T1000 (cell line): ENCODE data around the gene FANCG.

Source experiments
- DNase-seq: peaks from one replicate; lab custom pipeline; 2025; ENCODE audit warnings: mixed read lengths; lab: John Stamatoyannopoulos, UW

Gene FANCG

DNA sequence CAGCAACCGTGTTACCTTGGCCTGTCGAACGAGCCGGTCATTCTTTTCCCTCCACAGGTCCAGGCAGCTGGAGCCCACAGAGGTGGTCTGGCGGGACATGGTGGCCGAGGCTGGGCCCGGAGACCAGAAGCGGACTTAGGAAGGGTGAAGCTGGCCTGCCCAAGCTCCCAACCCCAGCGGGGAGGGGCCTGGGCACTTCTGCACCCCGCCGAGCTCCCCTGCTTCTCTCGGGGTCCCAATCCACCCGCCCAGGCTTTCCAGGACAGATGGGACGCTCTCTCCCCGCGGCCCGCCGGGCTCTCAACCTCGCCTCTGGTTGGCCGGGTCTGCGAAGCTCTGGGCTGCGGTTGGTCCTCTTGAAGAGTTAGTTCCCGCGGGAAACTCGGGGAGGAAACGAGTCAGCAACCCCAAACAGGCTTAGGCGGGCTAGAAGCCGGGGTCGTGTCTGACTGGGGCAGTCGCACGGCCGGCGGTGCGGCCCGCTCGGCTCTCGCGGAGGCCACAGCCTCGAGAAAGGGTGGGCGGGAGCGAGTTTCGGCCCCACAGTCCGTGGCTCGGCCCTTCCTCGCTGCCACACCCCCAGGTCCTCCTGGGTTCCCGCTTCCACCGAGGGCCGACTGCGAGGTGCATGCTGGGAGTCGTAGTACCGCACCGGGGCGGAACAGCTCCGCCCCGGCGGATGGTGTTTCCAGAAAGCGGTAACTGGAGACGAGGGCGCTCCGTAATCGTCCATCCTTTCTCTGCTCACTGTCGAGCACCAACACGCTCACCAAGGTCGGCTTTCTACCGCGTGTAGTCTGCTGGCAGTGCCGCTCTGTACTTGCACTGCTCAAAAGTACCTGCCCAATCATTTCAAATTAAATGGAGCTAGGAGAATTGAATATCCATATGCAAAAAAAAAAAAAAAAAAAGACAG lies at the start of gene FANCG:
Gene FANCG, minus strand, starts transcription at position 517 of the 916 bp plus-strand sequence. Its CDS starts 418 bp downstream, at position 99.
- peak; percentile 86 for DNase-seq

DNA sequence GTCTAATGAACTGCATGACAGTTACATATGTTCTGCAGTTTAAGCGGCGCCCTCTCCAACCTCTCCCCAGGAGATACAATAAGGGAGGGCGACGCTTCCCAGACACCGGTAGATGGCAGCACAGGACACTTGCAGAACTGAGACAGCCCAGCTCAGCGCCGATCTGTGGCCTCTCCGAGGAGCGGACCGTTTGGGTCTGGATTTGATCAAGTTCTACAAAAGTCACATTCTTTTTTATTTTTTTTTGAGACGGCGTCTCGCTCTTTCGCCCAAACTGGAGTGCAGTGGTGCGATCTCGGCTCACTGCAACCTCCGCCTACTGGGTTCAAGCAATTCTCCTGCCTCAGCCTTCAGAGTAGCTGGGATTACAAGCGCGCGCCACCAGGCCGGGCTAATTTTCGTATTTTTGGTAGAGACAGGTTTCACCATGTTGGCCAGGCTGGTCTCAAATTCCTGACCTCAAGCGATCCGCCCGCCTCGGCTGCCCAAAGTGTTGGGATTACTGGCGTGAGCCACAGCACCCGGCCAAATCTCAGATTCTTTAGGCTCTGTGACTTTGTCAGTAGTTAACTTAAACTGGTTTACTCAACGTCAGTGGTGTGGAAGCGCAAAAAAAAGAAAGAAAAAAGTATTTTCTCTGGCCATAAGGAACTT lies 37.3 kb upstream of the FANCG start:
- peak; percentile 53 for DNase-seq

DNA sequence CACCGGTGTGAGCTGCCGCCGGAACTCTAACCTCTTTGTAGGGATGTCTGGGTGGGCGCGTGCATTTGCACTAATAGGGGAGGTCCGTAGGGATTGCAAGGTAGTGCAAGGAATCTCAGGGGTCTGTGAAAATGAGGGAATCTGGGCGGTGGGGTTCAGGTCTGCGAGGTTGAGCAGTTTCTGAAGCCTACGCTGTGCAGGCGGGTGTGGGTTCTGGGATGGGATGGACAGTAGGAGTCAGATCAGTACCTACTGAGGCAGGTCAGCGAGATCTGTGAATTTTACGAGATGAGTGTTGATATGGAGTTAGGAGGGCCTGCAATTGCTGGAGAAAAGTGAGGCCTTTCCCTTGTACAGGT lies 36.8 kb upstream of the FANCG start:
- DNase-seq: no peak

DNA sequence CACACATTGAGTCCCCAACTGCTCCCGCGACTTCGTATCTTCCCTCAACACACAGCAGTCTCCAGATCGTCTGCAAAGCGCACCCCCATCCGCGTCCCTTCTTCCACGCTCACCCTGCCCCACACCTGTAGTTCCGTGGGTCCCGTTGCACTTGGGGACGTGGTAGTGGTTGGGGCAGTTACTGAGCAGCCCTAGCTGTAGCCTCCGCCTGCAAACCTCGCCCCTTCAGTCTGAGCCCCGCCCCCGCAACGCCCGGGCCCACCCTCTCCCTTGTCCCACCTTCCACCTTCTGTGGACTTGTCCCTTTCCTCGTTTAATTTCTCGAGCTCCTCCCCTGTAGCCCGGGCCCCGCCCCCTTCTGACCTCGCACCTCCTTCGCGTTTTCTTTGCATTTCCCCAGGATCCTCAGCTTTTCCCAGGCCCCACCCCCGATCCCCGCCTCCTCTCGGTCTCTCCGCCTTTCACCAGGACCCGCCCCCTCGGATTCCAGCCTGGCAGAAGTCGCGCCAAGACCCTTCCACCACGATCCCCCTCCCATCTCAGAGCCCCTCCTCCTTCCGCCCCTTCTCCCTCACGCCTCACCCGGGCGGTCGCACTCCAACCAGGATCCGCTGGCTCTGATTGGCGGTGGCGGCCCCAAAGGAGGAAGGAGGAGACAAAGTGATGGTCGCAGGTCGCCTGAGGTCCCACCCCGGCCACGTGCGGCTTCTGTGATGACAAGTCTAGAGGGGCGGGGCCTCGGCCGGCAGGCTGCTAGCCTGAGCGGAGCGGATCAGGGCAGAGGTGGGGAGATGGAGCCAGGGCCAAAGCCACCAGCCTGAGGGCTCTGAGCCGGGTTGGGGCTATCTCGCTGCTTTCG lies 36.2 kb upstream of the FANCG start, which contains the start of gene ATOSB:
Gene ATOSB, minus strand, starts transcription at position 183 of the 859 bp plus-strand sequence. CDS start 7,588 bp downstream, outside the sequence.
- peak; percentile 92 for DNase-seq

DNA sequence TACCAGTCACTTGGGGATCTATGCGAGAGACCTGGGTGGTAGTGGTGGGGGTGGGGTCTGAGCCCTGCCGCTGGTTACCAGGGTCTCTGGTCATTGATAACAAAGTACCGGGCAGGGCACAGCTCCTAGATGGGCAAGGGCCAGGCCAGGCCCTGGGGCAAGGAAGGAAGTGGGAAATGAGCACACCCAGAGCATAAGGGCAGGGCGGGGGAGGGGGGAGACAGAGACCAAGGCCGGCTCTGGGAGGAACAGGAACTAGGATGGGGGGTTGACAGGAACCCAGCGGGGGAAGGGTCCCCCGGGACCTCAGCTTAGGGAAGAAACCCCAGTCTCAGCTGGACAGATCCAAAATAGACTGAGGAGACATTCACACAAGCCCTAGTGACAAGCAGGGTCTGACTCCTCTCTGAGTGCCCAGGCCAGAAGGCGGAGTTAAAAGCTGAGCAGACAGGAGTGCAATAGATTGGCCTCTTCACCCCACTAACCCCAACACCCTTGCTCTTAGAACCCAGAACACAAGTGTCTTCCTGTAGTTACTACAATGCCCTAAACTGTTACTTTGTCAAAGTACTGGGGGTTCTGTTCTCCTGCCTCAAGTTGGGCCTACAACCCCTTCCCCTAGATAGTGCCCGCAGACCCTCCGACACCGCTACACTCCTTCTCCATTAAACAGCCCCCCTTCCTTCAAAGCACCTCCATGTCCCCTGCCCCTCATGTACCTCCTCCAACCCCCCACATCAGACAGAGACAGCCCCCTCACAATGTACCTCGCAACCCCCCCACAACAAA lies 35.3 kb upstream of the FANCG start:
- no peak for DNase-seq

DNA sequence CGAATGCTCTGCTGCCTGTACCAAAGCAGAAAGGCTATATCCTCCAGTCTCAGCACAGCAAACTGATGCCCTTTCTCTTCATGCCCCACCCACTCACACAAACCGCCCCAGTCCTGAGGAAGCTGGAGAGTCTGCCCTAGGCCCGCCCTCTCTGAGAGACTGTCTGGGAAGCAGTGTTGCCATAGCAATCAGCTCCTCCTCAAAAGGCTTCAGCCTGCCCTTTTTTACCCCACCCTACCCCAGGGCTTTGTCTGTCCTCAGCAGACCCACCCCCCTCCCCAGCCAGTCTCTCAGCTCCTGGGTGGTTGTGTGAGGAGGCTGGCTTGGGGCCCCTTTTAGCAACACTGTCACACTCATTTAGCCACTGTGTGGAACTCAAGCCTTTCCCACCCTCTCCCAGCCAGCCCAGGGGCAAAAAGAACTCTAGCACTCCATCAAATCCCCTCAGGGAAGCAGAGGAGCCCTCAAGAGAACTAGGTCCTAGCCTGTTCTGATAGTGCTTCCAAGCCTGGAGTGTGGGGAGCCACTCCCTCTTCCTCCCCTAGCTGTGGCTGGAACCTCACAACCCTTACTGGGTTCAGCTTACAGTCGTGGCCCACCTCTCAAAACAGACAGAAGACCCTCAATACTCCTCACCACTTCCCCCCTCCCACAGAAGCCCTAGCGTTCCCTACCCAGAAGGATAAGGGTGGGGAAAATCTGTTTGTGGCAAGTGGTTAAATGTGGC lies 34.5 kb upstream of the FANCG start:
- peak; percentile 71 for DNase-seq

DNA sequence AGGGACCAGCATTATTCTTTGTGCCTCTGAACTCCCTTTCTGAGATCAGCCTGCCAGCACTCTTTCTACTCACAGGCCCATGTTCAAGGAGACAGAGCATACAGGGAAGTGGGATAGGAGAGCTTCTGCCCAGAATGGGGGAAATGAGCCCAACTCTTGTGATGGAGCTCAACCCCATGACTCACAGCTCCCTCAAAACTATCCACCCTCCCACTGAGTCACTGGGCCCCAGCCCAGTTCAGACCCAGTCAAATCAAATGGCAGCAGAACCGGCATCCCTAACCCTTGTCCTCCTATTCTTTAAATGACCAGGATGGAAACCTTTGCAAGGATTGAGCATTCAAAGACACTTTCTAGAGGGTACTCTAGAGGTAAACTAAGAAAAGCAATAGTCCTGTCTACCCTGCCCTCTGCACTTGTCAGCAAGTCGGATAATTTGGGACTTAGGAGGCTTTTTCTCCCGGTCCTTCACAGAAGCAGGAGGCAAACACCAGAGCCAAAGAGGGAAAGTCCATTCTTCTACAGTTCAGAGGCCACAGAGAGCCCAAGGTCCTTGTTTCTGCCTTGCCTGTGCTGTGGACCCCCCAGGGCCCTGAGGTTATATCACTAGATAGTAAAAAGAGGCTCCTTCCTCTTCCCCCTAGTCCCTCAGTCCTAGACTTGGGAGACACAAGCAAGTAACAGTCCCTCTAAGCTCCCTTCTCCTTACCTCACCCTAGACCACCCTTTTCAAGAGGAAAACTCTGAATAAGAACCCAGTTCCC lies 32.7 kb upstream of the FANCG start:
- DNase-seq: no peak

DNA sequence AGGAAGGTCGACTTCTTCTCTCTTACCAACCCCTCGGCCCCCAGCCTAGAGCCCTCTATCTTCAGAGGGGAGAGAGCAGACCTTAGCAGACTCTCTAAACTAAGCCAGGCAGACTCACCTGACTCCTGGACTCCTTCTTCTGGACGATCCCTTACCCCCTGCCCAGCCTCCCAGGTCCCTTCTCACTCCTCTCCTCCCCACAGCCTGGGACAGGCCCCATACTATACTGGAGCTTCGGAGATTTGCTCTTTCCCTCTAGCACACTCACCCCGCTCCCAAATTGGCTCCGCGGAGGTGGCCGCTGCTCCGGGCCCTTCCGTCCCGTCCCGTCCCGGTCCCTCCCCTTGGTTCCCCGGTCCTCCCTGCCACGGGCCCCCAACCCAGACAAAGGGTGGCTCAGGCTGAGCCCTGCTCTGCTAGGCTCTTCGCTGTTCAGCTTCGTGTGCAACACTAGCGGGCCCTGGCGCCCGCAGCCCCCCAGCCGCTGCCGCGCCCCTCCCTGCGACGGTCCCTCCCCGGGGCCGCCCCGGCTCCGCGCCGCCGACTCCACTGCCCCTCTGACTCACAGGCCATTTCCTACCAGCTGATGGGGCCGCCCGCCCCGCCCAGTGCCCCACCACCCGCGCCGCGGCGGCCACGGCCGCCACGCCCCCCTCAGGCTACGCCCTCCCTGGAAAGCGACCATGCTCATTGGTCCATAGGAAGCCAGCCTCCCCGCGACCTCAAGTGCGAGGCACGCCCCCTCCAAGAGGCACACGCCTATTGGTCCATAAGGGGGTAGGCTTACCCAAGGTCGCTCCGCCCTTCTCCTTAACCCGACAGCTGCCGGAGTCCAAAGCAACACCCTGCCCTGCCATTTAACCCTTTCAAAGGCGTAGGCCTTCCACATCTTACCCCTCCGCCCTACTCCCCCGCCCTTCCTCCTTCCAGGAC lies 31.5 kb upstream of the FANCG start:
- DNase-seq: peak; percentile 85

DNA sequence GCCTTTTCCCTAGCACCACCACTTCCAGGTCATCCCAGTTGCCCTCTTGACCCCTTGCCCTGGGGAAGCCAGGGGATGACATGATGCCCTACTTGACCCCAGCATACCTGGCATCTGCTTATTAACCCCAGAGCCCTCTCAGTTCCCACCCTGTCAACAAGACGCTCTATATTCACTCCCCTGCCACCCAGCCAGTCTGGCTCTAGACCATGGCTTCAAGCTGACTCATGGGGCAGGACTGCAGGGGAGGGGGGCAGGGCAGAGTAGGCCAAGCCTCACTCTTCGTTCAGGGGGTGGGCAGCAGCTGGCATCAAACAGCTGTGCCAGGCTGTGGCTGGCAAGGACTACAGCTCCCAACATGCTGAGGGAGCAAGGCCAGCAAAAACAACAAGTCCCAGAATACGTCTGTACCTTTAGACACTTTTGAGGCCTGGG lies 30.6 kb upstream of the FANCG start:
- DNase-seq: no peak

DNA sequence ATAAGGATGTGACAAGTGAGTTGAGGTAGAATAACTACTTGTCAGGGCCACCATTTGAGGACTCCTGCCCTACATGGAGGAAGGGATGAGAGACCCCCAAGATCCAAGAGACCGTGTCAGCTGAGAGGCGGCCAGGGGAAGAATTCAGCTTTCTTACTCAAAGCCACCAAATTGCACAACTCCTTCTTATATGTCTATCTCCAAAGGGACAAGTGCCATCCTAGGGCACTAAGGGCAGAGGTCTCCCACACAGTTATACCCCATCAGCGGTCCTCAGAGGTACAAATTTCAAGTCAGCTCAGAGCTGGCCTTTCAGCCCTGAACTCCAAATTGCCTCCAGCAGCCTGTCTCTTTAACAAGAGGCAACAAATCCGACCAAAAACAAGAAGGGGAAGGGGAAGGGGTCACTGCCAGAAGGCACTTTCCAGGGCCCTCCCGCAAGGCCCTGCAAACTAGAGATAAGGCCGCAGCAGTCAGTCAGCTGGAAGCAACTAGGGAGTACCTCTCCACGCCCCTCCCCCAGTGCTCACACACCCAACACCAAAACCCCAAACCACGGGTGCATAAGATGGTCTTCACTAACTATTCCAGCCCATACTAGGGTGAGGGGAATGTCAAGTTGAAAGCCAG lies 29.3 kb upstream of the FANCG start:
- DNase-seq: no peak

DNA sequence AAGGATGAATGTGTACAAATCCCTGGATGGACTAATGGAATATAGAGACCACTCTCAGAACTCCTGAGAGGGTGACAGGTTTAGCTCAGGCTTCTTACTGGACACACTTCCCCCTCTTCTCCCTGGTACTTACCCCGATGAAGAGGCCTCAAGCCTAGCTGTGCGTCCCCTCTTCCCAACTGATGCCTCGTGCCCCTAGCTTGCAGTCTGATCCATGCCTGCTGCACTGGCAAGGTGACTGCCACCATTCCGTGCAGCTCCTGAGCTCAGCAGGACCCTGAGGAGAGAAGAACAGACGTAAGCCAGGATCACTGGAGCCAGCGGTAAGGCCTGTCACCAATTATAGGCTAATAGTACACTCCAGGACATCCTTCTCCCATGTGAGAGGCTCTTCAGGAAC lies 28.7 kb upstream of the FANCG start:
- DNase-seq: no peak

DNA sequence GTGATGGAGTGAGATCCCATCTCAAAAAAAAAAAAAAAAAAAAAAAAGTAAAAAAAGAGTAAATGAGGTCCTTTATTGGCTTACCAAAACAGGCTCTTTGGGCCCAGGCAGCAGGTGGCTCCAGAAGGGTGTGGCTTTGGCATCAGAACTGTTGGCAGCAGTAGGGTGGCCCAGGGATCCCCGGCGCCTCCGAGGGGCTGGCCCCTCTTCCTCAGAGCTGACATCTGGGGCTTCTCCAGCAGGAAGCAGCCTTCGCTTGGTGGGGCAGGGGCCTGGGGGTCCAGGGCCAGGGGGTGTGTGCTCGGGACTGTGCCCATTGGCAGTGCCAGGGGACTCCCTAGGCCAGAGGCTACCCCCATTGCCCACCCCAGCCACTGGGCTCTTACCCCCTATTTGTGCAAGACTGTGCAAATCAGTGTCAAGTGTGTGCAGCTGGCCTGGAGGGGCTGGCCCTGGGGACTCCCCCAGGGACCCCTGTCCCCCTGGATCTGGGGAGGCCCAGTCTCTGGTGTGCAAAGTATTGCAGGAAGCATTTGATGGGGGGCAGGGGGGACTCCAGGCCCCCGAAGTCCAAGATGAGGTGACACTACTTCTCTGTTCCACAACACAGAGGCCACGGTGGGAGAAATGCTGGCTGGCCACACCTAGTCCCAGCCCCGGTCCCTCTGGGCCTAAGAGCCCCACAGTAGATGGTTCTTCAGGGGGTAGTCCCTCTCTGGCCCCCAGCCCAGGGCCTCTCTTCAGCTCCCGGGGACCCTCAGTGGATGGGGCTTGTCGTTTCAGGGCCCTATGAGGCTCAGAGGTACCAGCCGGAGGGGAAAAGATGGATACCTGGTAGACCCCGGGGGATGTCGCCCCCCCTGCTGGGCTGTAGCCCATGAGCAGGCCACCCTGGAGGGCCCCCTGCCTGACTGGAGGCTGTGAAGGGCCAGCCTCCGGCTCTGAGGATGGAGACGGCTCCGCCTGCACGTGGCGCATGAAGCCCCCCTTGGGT lies 27.9 kb upstream of the FANCG start:
- DNase-seq: no peak

DNA sequence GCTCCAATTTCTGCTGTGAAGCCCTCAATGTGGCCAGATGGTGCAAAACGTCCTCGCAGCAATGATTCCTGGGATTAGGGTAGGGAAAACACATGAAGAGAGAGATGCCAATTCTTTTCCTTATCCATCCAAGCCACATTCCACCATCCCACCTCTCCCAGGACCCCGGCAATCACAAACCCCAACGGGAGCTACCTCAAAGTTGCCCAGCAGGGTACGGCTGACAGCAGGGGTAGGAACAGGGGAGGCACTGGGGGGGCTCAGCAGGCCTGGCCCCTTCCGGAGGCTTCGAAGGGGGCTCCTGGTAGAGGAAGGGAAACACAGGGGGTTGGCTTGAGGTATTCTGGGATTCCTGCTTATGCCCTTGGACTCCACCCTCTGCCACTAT lies 26.6 kb upstream of the FANCG start:
- DNase-seq: no peak

DNA sequence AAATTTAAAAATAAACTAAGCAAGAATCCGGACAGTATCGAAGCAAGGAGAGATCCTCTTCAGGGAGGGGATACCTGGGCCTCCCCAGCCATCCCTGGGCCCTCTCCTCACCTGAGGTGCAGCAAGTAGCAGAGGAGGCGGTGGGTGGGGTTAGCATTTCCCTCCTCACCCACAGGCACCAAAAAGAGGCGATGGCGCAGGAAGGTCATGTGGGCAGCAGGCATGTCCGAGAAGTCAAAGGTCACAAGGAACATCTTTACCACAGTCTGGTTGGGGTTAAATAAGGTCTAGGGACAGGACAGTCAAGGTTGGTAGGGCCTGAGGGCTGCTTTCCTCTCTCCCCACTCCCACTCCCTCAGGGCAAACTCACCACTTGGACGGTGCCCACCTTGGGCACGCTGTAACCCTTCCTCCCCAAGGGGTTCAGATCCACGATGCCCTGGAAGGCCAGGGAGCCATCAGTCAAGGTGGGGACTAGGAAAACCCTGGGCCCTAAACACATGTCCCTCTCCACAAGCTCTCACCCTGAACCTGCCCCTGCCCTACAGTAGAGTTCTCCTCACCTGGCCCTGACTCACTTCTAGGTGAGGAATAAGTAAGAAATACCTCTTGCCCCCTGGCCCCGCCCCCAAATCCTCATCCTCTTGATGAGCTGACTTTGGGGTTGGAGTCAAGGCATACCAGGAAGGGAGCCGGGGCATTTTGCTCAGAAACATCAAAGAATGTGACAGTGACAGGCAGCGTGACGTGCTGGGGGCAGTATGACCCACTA lies 26.0 kb upstream of the FANCG start:
- no peak for DNase-seq

DNA sequence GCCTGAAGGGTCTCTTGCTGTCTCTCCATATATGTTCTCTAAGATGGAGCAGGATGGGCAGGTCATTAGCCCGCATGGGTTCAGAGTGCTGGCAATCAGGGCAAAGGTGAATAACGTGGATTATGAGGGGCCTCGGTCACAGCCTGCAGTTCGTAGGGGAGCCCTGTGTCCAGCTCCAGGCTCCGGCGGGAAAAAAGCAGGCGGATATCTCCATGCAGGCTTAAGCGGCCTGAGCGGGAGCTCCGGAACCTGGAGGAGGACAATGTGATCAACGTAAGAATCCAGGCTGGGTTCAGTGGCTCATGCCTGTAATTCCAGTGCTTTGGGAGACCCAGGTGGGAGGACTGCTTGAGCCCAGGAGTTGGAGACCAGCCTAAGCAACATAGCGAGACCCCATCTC lies 25.4 kb upstream of the FANCG start:
- no peak for DNase-seq

DNA sequence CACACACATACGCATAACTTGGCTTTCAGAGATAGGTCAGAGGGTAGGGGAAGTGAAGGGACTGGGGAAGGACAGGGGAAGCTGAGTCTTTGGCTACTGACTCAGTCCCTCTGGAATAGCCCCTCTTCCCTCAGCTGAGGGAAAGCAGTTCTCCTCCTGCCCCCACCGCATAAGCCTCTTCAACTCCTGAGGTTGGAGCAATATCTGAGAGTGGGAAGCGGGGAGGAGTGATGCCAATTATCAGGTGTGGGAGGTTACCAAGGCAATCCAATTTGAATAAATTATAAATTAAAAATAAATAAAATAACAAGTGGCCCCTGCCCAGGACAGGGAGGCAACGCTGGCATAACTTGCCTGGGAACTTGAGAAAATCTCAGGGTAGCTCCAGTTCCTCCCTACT lies 24.8 kb upstream of the FANCG start:
- DNase-seq: no peak
